B cell (primary cell): Measurements from ENCODE around the gene HAUS3. TPM values are rescaled to one million over a fixed set of nuclear protein-coding genes. Genes with fewer than 3 reads are reported as not detected.

ENCODE experiments used
- ATAC-seq: fragments of 200-7000 bp; cut with Tn5 transposase; one replicate; pipeline ENCODE4 v1.10.0; 2021; ENCODE audit warnings: low read depth, mild to moderate bottlenecking, moderate number of reproducible peaks, moderate library complexity
- CTCF ChIA-PET: fragments of 350-600 bp; sonication (Branson Sonifier 250); formaldehyde crosslinking; loops from one replicate; lab custom pipeline; 2021; ENCODE audit warnings: antibody characterized with exemption, inconsistent platforms; lab: Charles Lee
- POLR2A ChIA-PET: fragments of 350-600 bp; sonication (Branson Sonifier 250); formaldehyde crosslinking; loops from one replicate; lab custom pipeline; 2021; ENCODE audit warnings: antibody characterized with exemption; lab: Charles Lee
- DNase-seq: peaks from one replicate; pipeline ENCODE4 v3.0.0; 2013
- H2AFZ ChIP-seq: 2 replicates; pipeline ENCODE4 v1.6.1; 2012; ENCODE audit warnings: mild to moderate bottlenecking, low read depth, low read length; ENCODE audit not compliant: insufficient read depth, poor library complexity, severe bottlenecking
- H3K27ac ChIP-seq, 2 donors: 1 replicate in 1 of 2; 2 replicates in 1 of 2; pipeline ENCODE4 v1.5.1; 2012 to 2013; ENCODE audit warnings: low read length in 2 of 2, mild to moderate bottlenecking in 2 of 2, moderate library complexity in 1 of 2
- H3K27me3 ChIP-seq, 4 experiments: fragments of 200-600 bp in 1 of 4; sonication (generic) in 1 of 4; replicated peaks in 1 of 4; 1 replicate in 2 of 4; 2 replicates in 2 of 4; pipeline versions ENCODE4 v1.6.1 to v1.7.0; 2013 to 2016; ENCODE audit warnings: low read length in 3 of 4, mild to moderate bottlenecking in 2 of 4, mixed read lengths in 1 of 4, moderate library complexity in 1 of 4; ENCODE audit not compliant: insufficient read depth in 4 of 4, control insufficient read depth in 3 of 4; ENCODE audit errors: control extremely low read depth in 1 of 4
- H3K36me3 ChIP-seq, 2 experiments: replicated peaks in 1 of 2; 1 replicate in 1 of 2; 2 replicates in 1 of 2; pipeline versions ENCODE4 v1.6.1 to v1.7.1; 2013; ENCODE audit warnings: low read length in 1 of 2; ENCODE audit not compliant: insufficient read depth in 2 of 2, control insufficient read depth in 1 of 2; ENCODE audit errors: control extremely low read depth in 1 of 2, extremely low read depth in 1 of 2
- H3K4me1 ChIP-seq, 2 donors: fragments of 200-600 bp in 1 of 2; sonication (generic) in 1 of 2; 1 replicate in 1 of 2; 2 replicates in 1 of 2; pipeline versions ENCODE4 v1.5.1 to v1.6.1; 2013 to 2017; ENCODE audit warnings: low read length in 2 of 2; ENCODE audit not compliant: control insufficient read depth in 2 of 2, insufficient read depth in 2 of 2
- H3K4me2 ChIP-seq: replicated peaks from 2 replicates; pipeline ENCODE3; 2012; ENCODE audit warnings: mild to moderate bottlenecking, low read depth, low read length; ENCODE audit not compliant: poor library complexity, severe bottlenecking
- H3K4me3 ChIP-seq, 5 experiments: fragments of 200-600 bp in 1 of 5; sonication (generic) in 1 of 5; 1 replicate in 3 of 5; 2 replicates in 2 of 5; pipeline versions ENCODE4 v1.5.1 to v1.7.0; 2011 to 2016; ENCODE audit warnings: low read length in 4 of 5, mild to moderate bottlenecking in 4 of 5, low read depth in 2 of 5, control low read depth in 1 of 5, moderate library complexity in 1 of 5; ENCODE audit not compliant: insufficient read depth in 1 of 5; ENCODE audit errors: control extremely low read depth in 1 of 5, extremely low read depth in 1 of 5
- H3K79me2 ChIP-seq: fragments of 200-600 bp; sonication (generic); one replicate; pipeline ENCODE4 v1.6.0; 2016; ENCODE audit warnings: low read length; ENCODE audit not compliant: control insufficient read depth, insufficient read depth
- H3K9ac ChIP-seq: fragments of 200-600 bp; sonication (generic); 2 replicates; pipeline ENCODE4 v1.6.1; 2017; ENCODE audit warnings: mild to moderate bottlenecking, low read length, moderate library complexity
- H3K9me3 ChIP-seq, 3 donors: one replicate each; pipeline versions ENCODE4 v1.6.1 to v1.7.1; 2013; ENCODE audit warnings: low read length in 2 of 3; ENCODE audit not compliant: control insufficient read depth in 2 of 3, insufficient read depth in 1 of 3; ENCODE audit errors: control extremely low read depth in 1 of 3
- H4K20me1 ChIP-seq: 2 replicates; pipeline ENCODE4 v1.6.0; 2012; ENCODE audit warnings: mild to moderate bottlenecking, low read length; ENCODE audit not compliant: insufficient read depth, control insufficient read depth, poor library complexity, severe bottlenecking
- H3K27ac Mint-ChIP-seq: one replicate; pipeline ENCODE4 v1.8.0; 2021; ENCODE audit warnings: mixed read lengths
- H3K27me3 Mint-ChIP-seq: one replicate; pipeline ENCODE4 v1.8.0; 2021; ENCODE audit warnings: mixed read lengths
- H3K4me1 Mint-ChIP-seq: one replicate; pipeline ENCODE4 v1.8.0; 2021; ENCODE audit warnings: mixed read lengths
- H3K4me3 Mint-ChIP-seq: one replicate; pipeline ENCODE4 v1.8.0; 2021; ENCODE audit warnings: mixed read lengths
- H3K9me3 Mint-ChIP-seq: one replicate; pipeline ENCODE4 v1.8.0; 2022; ENCODE audit warnings: mixed read lengths; ENCODE audit not compliant: insufficient read depth
- EZH2 ChIP-seq: IDR thresholded peaks from 2 replicates; pipeline ENCODE4 v1.6.1; 2012; ENCODE audit warnings: borderline replicate concordance, low read depth, mild to moderate bottlenecking, moderate library complexity, low read length; ENCODE audit not compliant: insufficient read depth, poor library complexity, severe bottlenecking
- WGBS: methylation state at CpG from one replicate; pipeline ENCODE4 v1.1.5; 2013; ENCODE audit warnings: missing lambda C conversion rate; ENCODE audit not compliant: insufficient coverage; 5-methylcytosine and 5-hydroxymethylcytosine counted together
- intact Hi-C: fragments of 100-400 bp; cut with micrococcal nuclease; formaldehyde crosslinking; loops from one replicate; pipeline ENCODE4 v1.10.0; 2022
- polyA plus RNA-seq: library from polyadenylated mRNA; depleted of rRNA; stranded (reverse); fragments of >200 nt; gene quantifications from 2 replicates; pipeline ENCODE4 v1.2.3, GENCODE V29; 2012
- total RNA-seq, 2 donors: library from RNA; stranded (reverse); fragments of 120-200 nt in 1 of 2; gene quantifications; 1 replicate in 1 of 2; 2 replicates in 1 of 2; pipeline versions ENCODE4 v1.2.3 to v1.2.4, GENCODE V29; 2013 to 2022
- TF ChIP-seq, protein P1 (sequence below): fragments of 200-600 bp; IDR thresholded peaks from one replicate; pipeline ENCODE4 v1.8.0; 2022; ENCODE audit warnings: antibody characterized with exemption, mild to moderate bottlenecking

The HAUS3 gene
- total and polyA plus RNA-seq, 2 donors (not counting 1 experiment from before 2014, with no cell fraction given) = 8.2 to 26.5 TPM

DNA sequence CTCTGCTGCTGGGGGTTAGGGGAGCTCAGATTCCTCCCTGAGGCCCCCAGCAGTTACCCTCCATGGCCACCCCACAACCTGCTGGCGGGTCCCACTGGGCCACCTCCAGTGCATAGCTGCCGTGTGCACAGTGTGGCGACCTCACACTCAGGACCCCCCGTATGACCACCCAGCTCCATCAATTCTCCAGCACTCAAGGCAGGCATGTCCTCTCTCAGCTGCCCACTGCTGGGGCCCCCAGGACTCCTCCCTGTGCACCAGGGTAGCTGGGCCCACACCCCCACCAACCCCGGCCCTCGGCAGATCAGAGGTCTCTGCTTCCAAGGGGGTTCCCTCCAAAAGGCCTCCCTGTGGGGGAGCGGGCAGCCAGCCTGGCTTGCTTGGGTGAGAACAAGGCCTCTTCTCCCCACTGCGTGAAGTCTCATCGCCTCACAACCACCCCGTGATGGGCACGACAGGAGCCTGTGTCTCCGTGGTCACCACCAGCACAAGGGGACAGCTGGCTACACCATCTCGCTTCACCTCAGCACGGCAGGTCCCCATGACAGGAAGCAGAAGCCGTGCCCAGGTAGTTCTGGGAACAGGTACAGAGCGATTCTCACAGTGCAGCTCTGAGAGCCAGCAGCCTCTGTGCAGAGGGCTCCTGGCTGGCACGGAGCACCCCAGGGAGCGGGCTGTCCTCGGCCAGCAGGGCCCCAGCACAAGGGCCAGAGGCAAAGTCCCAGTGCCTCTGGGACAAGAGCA, 4.6 kb upstream of the HAUS3 start:
- Mint-ChIP-seq H3K27me3 (no peaks in the 10 kb centered on the region), H3K27ac (no peak overlapping the region), H3K4me1 (peaks cover 19% of the 10 kb centered on the region), H3K4me3 (no peak overlapping the region), H3K9me3 (no peaks in the 10 kb centered on the region)
- H3K4me2 ChIP-seq = no peak overlapping the region
- intact Hi-C loops = loop anchor here (10.0 kb wide), 1 partner anchor 242 kb away; the partner anchor contains the start of gene NELFA
- DNase-seq (peak; percentile 10), ATAC-seq (no peak)
- peaks cover 0 to 28% of the 10 kb centered on the region in 2 experiments for H3K36me3 ChIP-seq
- no peak overlapping the region for H3K4me3 ChIP-seq
- ChIA-PET CTCF (interaction anchor here (2.8 kb wide), 1 partner anchor 173 kb away, joined by 6 read pairs; the partner anchor contains the start of gene CFAP99), POLR2A (interaction anchor here (1.1 kb wide), 1 partner anchor 16 kb away, joined by 3 read pairs; no protein-coding TSS in a partner anchor)
- TF ChIP-seq, protein P1, sequence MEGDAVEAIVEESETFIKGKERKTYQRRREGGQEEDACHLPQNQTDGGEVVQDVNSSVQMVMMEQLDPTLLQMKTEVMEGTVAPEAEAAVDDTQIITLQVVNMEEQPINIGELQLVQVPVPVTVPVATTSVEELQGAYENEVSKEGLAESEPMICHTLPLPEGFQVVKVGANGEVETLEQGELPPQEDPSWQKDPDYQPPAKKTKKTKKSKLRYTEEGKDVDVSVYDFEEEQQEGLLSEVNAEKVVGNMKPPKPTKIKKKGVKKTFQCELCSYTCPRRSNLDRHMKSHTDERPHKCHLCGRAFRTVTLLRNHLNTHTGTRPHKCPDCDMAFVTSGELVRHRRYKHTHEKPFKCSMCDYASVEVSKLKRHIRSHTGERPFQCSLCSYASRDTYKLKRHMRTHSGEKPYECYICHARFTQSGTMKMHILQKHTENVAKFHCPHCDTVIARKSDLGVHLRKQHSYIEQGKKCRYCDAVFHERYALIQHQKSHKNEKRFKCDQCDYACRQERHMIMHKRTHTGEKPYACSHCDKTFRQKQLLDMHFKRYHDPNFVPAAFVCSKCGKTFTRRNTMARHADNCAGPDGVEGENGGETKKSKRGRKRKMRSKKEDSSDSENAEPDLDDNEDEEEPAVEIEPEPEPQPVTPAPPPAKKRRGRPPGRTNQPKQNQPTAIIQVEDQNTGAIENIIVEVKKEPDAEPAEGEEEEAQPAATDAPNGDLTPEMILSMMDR = no peak
- TF ChIP-seq EZH2 = no peak
- no peaks in the 10 kb centered on the region for H3K79me2 ChIP-seq
- no peak overlapping the region for H2AFZ ChIP-seq
- no peak overlapping the region for H3K9ac ChIP-seq
- 95% methylated on average over 19 of the region's 19 CpGs for WGBS
- peaks cover 16% of the 10 kb centered on the region for H4K20me1 ChIP-seq
- H3K27ac ChIP-seq = no peak overlapping the region
- peaks cover 8 to 11% of the 10 kb centered on the region in 2 donors for H3K4me1 ChIP-seq
- H3K27me3 ChIP-seq = no peaks in the 10 kb centered on the region
- no peaks in the 10 kb centered on the region for H3K9me3 ChIP-seq

DNA sequence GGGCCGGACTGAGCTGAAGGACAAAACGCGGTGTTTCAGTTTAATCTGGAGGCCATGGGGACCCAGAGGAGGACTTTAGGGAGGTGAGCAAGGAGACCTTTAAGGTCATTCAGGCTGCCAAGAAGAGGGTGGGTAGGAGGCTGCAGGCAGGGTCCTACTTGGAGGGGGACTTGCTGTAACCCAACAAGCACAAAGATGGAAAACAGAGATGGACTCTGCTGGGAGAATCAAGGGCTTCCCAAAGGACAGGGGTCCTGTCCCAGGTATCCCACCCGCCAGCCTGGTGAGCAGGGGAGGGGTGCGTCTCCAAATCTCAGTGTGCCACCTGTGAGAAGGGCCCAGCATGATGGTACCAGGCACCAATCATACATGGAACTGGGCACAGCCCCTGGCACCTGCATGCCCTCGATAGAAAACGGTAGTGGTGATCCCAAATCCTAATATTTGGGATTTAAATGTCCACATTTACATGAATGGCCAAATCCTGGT, 3.9 kb upstream of the HAUS3 start:
- H3K9ac ChIP-seq = no peak overlapping the region
- no peak for ATAC-seq
- Mint-ChIP-seq H3K4me1 (peaks cover 26% of the 10 kb centered on the region), H3K4me3 (no peak overlapping the region), H3K27me3 (no peaks in the 10 kb centered on the region), H3K27ac (peak overlapping the region; percentile 15), H3K9me3 (no peaks in the 10 kb centered on the region)
- peaks cover 6% of the 10 kb centered on the region for H3K79me2 ChIP-seq
- H3K36me3 ChIP-seq = peaks cover 0 to 28% of the 10 kb centered on the region in 2 experiments
- H4K20me1 ChIP-seq = peaks cover 15% of the 10 kb centered on the region
- 94% methylated on average over 7 of the region's 7 CpGs for WGBS
- no peak overlapping the region for H3K4me3 ChIP-seq
- TF ChIP-seq, protein P1 = no peak
- no peak for TF ChIP-seq EZH2
- ChIA-PET POLR2A (interaction anchor here (1.1 kb wide), 1 partner anchor 17 kb away, joined by 3 read pairs; no protein-coding TSS in a partner anchor), CTCF (interaction anchor here (2.8 kb wide), 1 partner anchor 174 kb away, joined by 6 read pairs; the partner anchor contains the start of gene CFAP99)
- H3K27ac ChIP-seq = peak overlapping the region in 1 of 2 donors; percentile 2
- H3K27me3 ChIP-seq = no peaks in the 10 kb centered on the region
- intact Hi-C loops = loop anchor here (10.0 kb wide), 1 partner anchor 241 kb away; the partner anchor contains the start of gene NELFA
- no peaks in the 10 kb centered on the region for H3K9me3 ChIP-seq
- peaks cover 13 to 17% of the 10 kb centered on the region in 2 donors for H3K4me1 ChIP-seq
- peak; percentile 7 for DNase-seq
- no peak overlapping the region for H3K4me2 ChIP-seq
- no peak overlapping the region for H2AFZ ChIP-seq
